ENCODE data around the gene SEMA3D. TPM values are rescaled to one million over a fixed set of nuclear protein-coding genes. Genes with fewer than 3 reads are reported as not detected.

SEMA3D gene
- total and polyA plus RNA-seq, 4 donors, result 0.53 to 49.0 (median 2.6) TPM

GRCh38 chr7:85065888-85066485, 120.9 kb downstream of the SEMA3D start:
- no peak overlapping the region for H3K4me3 ChIP-seq
- H3K36me3 ChIP-seq (ENCODE audit: control insufficient read depth in 4 of 4, insufficient read depth in 4 of 4, low read length in 4 of 4), result peaks cover 0 to 7% (median 0%) of the 10 kb centered on the region in 4 donors
- ATAC-seq (ENCODE audit: insufficient read depth, low FRiP score), result no peak
- H3K4me1 ChIP-seq (ENCODE audit: control insufficient read depth in 5 of 5, insufficient read depth in 5 of 5, low read length in 5 of 5), result peaks cover 0 to 17% (median 2%) of the 10 kb centered on the region in 5 donors
- no peak overlapping the region for H3K27ac ChIP-seq (ENCODE audit: low read depth in 1 of 2, low read length in 1 of 2)
- H3K9me3 ChIP-seq (ENCODE audit: control insufficient read depth in 4 of 4, insufficient read depth in 3 of 4, low read length in 3 of 4), result no peaks in the 10 kb centered on the region
- peak in 1 of 3 donors; percentile 40 for DNase-seq
- H3K9ac ChIP-seq (ENCODE audit: insufficient read depth in 1 of 2, low read length in 2 of 2), result no peak overlapping the region
- no peaks in the 10 kb centered on the region for H3K27me3 ChIP-seq (ENCODE audit: control insufficient read depth in 3 of 3, insufficient read depth in 3 of 3, low read length in 2 of 3)
- TF ChIP-seq CTCF (IDR thresholded peaks at IDR 0.05; ENCODE audit: control extremely low read depth, extremely low read depth), result no peak

- Histone ChIP-seq H3K9ac (ENCODE audit: insufficient read depth in 1 of 2, low read length in 2 of 2) (no peak overlapping the region), H3K27ac (ENCODE audit: low read depth in 1 of 2, low read length in 1 of 2) (no peak overlapping the region), H3K9me3 (ENCODE audit: control insufficient read depth in 4 of 4, insufficient read depth in 3 of 4, low read length in 3 of 4) (no peaks in the 10 kb centered on the region), H3K36me3 (ENCODE audit: control insufficient read depth in 4 of 4, insufficient read depth in 4 of 4, low read length in 4 of 4) (peaks cover 0 to 7% (median 0%) of the 10 kb centered on the region in 4 donors), H3K4me3 (no peak overlapping the region), H3K4me1 (ENCODE audit: control insufficient read depth in 5 of 5, insufficient read depth in 5 of 5, low read length in 5 of 5) (peaks cover 0 to 17% (median 2%) of the 10 kb centered on the region in 5 donors), H3K27me3 (ENCODE audit: control insufficient read depth in 3 of 3, insufficient read depth in 3 of 3, low read length in 2 of 3) (no peaks in the 10 kb centered on the region)
- WGBS, 2 donors, result 45 to 69% methylated on average over 1 of the region's 1 CpG
- TF ChIP-seq CTCF (IDR thresholded peaks at IDR 0.05; ENCODE audit: control extremely low read depth, extremely low read depth), result no peak
- ATAC-seq (ENCODE audit: insufficient read depth, low FRiP score) (no peak), DNase-seq (peak in 1 of 3 donors; percentile 53)
Measured at GRCh38 chr7:85065306-85065705, 121.5 kb downstream of the SEMA3D start.

DNA sequence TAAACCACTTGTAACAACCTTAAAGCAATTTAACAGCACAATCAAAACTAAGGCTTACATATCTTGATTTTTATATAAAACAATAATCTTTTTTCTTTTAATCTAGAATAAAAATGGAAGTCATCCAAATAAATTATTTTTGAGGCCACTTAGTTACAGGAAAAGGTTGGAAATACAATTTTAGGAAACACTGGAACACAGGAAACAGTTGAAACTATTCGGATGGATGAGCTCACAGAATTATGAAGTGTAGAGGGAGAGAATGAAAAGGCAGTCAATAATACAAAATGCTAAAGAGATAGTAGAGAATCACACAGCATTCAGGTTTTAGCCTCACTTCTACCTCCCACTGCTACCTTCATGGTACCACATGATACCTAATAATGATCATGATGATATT, 124.2 kb downstream of the SEMA3D start:
- 56 to 59% methylated on average over 1 of the region's 1 CpG for WGBS, 2 donors
- ATAC-seq (ENCODE audit: insufficient read depth, low FRiP score) (no peak), DNase-seq (no peak)
- no peaks in the 10 kb centered on the region for H3K27me3 ChIP-seq (ENCODE audit: control insufficient read depth in 3 of 3, insufficient read depth in 3 of 3, low read length in 2 of 3)
- H3K4me3 ChIP-seq, result no peak overlapping the region
- TF ChIP-seq CTCF (IDR thresholded peaks at IDR 0.05; ENCODE audit: control extremely low read depth, extremely low read depth), result no peak
- H3K27ac ChIP-seq (ENCODE audit: low read depth in 1 of 2, low read length in 1 of 2), result no peak overlapping the region
- peaks cover 0 to 5% (median 0%) of the 10 kb centered on the region in 4 donors for H3K36me3 ChIP-seq (ENCODE audit: control insufficient read depth in 4 of 4, insufficient read depth in 4 of 4, low read length in 4 of 4)
- no peaks in the 10 kb centered on the region for H3K9me3 ChIP-seq (ENCODE audit: control insufficient read depth in 4 of 4, insufficient read depth in 3 of 4, low read length in 3 of 4)
- peaks cover 0 to 17% (median 2%) of the 10 kb centered on the region in 5 donors for H3K4me1 ChIP-seq (ENCODE audit: control insufficient read depth in 5 of 5, insufficient read depth in 5 of 5, low read length in 5 of 5)
- no peak overlapping the region for H3K9ac ChIP-seq (ENCODE audit: insufficient read depth in 1 of 2, low read length in 2 of 2)

DNA sequence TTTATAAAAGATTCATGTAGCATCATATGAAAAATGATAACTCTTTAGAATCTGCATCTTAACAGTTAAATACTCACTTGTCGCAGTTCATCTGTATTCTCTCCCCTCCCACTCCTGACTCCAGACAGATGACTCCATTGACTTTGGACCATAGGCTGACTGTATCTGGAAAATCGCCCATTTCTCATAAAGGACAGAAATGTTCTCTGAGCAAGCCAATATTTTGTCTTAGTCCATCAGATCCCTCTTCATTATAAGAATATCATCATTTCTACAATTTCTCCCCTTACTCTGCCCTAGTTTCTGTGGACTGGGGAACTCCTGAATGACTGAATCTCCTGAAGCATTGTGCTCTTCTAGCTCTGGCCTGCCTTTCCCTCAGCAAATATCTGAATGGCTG, 125.4 kb downstream of the SEMA3D start:
- ATAC-seq (ENCODE audit: insufficient read depth, low FRiP score), result no peak
- WGBS, 2 donors, result 72 to 78% methylated on average over 2 of the region's 2 CpGs
- Histone ChIP-seq H3K9ac (ENCODE audit: insufficient read depth in 1 of 2, low read length in 2 of 2) (no peak overlapping the region), H3K27ac (ENCODE audit: low read depth in 1 of 2, low read length in 1 of 2) (no peak overlapping the region), H3K36me3 (ENCODE audit: control insufficient read depth in 4 of 4, insufficient read depth in 4 of 4, low read length in 4 of 4) (peaks cover 0 to 5% (median 0%) of the 10 kb centered on the region in 4 donors), H3K9me3 (ENCODE audit: control insufficient read depth in 4 of 4, insufficient read depth in 3 of 4, low read length in 3 of 4) (no peaks in the 10 kb centered on the region), H3K27me3 (ENCODE audit: control insufficient read depth in 3 of 3, insufficient read depth in 3 of 3, low read length in 2 of 3) (no peaks in the 10 kb centered on the region), H3K4me3 (no peak overlapping the region), H3K4me1 (ENCODE audit: control insufficient read depth in 5 of 5, insufficient read depth in 5 of 5, low read length in 5 of 5) (peaks cover 0 to 17% (median 2%) of the 10 kb centered on the region in 5 donors)
- no peak for TF ChIP-seq CTCF (IDR thresholded peaks at IDR 0.05; ENCODE audit: control extremely low read depth, extremely low read depth)
- DNase-seq, result peak in 2 of 3 donors; percentile 75 to 92
